ENCODE measurements around the gene PAIP2. TPM values are rescaled to one million over a fixed set of nuclear protein-coding genes. Genes with fewer than 3 reads are reported as not detected.
"Not testable (repeated sequence)": the region's sequence is repeated elsewhere in the genome, so short reads cannot be mapped to it uniquely, and the experiment has no call there.

The PAIP2 gene
- total RNA-seq, 3 donors from 2014 or later: 42.1 to 85.1 (median 44.5) TPM

- Histone ChIP-seq H3K4me1 (ENCODE audit: low read depth) (no peaks in the 10 kb centered on the region), H3K36me3 (ENCODE audit: low read depth) (no peaks in the 10 kb centered on the region), H3K9me3 (no peaks in the 10 kb centered on the region), H3K4me3 (no peak overlapping the region)
- no peak for TF ChIP-seq CTCF (IDR thresholded peaks at IDR 0.05)
- DNase-seq (no peak), ATAC-seq (no peak)
- intact Hi-C loops (cut with DNase I, micrococcal nuclease): no loop called here
Observed at GRCh38 chr5:139354186-139354585, 12.5 kb downstream of the PAIP2 start.

GRCh38 chr5:139355900-139356299 is 14.2 kb downstream of the PAIP2 start:
- ATAC-seq; H3K36me3 ChIP-seq (ENCODE audit: low read depth); DNase-seq; intact Hi-C loops (cut with DNase I, micrococcal nuclease); H3K4me1 ChIP-seq (ENCODE audit: low read depth); H3K4me3 ChIP-seq; H3K9me3 ChIP-seq: not testable (repeated sequence)

- Histone ChIP-seq H3K4me3 (no peak overlapping the region), H3K9me3 (no peaks in the 10 kb centered on the region), H3K4me1 (ENCODE audit: low read depth) (no peaks in the 10 kb centered on the region), H3K36me3 (ENCODE audit: low read depth) (no peaks in the 10 kb centered on the region)
- TF ChIP-seq CTCF (IDR thresholded peaks at IDR 0.05): no peak
- ATAC-seq: no peak
- no peak for DNase-seq
- intact Hi-C loops (cut with DNase I, micrococcal nuclease): no loop called here
Observed at GRCh38 chr5:139358064-139358463, 16.4 kb downstream of the PAIP2 start.

- ATAC-seq (no peak), DNase-seq (no peak)
- Histone ChIP-seq H3K4me1 (ENCODE audit: low read depth) (no peaks in the 10 kb centered on the region), H3K4me3 (no peak overlapping the region), H3K9me3 (no peaks in the 10 kb centered on the region), H3K36me3 (ENCODE audit: low read depth) (no peaks in the 10 kb centered on the region)
- no peak for TF ChIP-seq CTCF (IDR thresholded peaks at IDR 0.05)
- intact Hi-C loops (cut with DNase I, micrococcal nuclease): no loop called here
Observed at GRCh38 chr5:139360384-139360783, 18.7 kb downstream of the PAIP2 start.

GRCh38 chr5:139361835-139362429 is 20.3 kb downstream of the PAIP2 start:
- intact Hi-C loops (cut with DNase I, micrococcal nuclease): no loop called here
- ATAC-seq (no peak), DNase-seq (no peak)
- no peak for TF ChIP-seq CTCF (IDR thresholded peaks at IDR 0.05)
- Histone ChIP-seq H3K36me3 (ENCODE audit: low read depth) (no peaks in the 10 kb centered on the region), H3K4me1 (ENCODE audit: low read depth) (no peaks in the 10 kb centered on the region), H3K4me3 (no peak overlapping the region), H3K9me3 (no peaks in the 10 kb centered on the region)

- no peaks in the 10 kb centered on the region for H3K4me1 ChIP-seq (ENCODE audit: low read depth)
- peak; percentile 25 for ATAC-seq
- intact Hi-C loops (cut with DNase I, micrococcal nuclease): no loop called here
- no peak for DNase-seq
- H3K36me3 ChIP-seq (ENCODE audit: low read depth): no peaks in the 10 kb centered on the region
- no peak for TF ChIP-seq CTCF (IDR thresholded peaks at IDR 0.05)
- no peaks in the 10 kb centered on the region for H3K9me3 ChIP-seq
- H3K4me3 ChIP-seq: no peak overlapping the region
Observed at GRCh38 chr5:139363937-139364336, 22.3 kb downstream of the PAIP2 start.
